ENCODE data around the gene DCAKD. TPM values are rescaled to one million over a fixed set of nuclear protein-coding genes. Genes with fewer than 3 reads are reported as not detected.
"Not testable (repeated sequence)": the region's sequence is repeated elsewhere in the genome, so short reads cannot be mapped to it uniquely, and the experiment has no call there.

DCAKD gene
- total RNA-seq, 5 donors from 2014 or later (not counting 1 experiment from before 2014, with no cell fraction given) = 18.7 to 40.7 (median 29.7) TPM

DNA sequence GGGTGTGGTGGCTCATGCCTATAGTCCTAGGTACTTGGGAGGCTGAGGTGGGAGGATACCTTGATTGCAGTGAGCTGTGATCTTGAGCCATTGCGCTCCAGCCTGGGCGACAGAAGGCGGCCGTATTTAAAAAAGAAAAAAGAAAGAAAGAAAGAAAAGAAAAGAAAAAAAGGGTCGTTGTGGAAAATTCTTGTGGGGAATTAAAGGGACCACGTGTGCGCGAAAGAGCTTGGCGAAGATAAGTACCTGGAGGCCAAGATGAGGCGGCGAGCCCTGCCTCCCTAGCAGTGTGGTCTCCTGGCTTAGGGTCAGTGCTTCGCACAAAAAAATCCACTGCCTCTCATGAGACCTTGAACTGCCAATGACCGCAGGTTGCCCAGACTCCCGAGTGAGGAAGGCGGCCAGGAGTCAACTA, 9.0 kb upstream of the DCAKD start:
- Mint-ChIP-seq H3K4me1 (peaks cover 37 to 61% (median 55%) of the 10 kb centered on the region in 3 donors), H3K9me3 (no peaks in the 10 kb centered on the region), H3K4me3 (peak overlapping the region; percentile 85 to 100 (median 97)), H3K36me3 (no peaks in the 10 kb centered on the region), H3K27ac (peak overlapping the region; percentile 100), H3K27me3 (no peaks in the 10 kb centered on the region)
- Histone ChIP-seq H3K27me3 (replicated peaks in 1 of 2; ENCODE audit: control insufficient read depth in 2 of 2, extremely low read depth in 1 of 2, insufficient read depth in 2 of 2, low read length in 1 of 2) (peaks cover 0 to 3% of the 10 kb centered on the region in 2 experiments), H3K4me3 (ENCODE audit: control insufficient read depth in 1 of 2, extremely low read depth in 1 of 2, low read length in 1 of 2) (peak overlapping the region; percentile 93 to 98), H3K4me1 (ENCODE audit: control insufficient read depth in 1 of 2, extremely low read depth in 1 of 2, insufficient read depth in 2 of 2, low read length in 2 of 2) (peaks cover 14 to 42% of the 10 kb centered on the region in 2 experiments), H3K9me3 (no peaks in the 10 kb centered on the region), H3K27ac (ENCODE audit: low read length) (peak overlapping the region; percentile 81), H3K36me3 (ENCODE audit: control insufficient read depth in 2 of 2, extremely low read depth in 1 of 2, insufficient read depth in 1 of 2, low read length in 1 of 2) (peaks cover 2 to 10% of the 10 kb centered on the region in 2 donors)
- DNase-seq = no peak
- 9% methylated on average over 15 of the region's 15 CpGs for WGBS (ENCODE audit: insufficient coverage)
- ChIA-PET CTCF (interaction anchor here in 1 of 2 donors (1.3 kb wide), 2 partner anchors 75 to 91 kb away, joined by 6 to 12 read pairs; partner anchors contain the start of gene ACBD4), POLR2A (interaction anchor here in 1 of 2 donors (0.5 to 1.3 kb wide), 4 partner anchors 14 to 893 kb away, joined by 3 to 7 read pairs (median 4); partner anchors contain the start of gene HEXIM1)
- ATAC-seq (replicated peaks in 1 of 4) = no peak

DNA sequence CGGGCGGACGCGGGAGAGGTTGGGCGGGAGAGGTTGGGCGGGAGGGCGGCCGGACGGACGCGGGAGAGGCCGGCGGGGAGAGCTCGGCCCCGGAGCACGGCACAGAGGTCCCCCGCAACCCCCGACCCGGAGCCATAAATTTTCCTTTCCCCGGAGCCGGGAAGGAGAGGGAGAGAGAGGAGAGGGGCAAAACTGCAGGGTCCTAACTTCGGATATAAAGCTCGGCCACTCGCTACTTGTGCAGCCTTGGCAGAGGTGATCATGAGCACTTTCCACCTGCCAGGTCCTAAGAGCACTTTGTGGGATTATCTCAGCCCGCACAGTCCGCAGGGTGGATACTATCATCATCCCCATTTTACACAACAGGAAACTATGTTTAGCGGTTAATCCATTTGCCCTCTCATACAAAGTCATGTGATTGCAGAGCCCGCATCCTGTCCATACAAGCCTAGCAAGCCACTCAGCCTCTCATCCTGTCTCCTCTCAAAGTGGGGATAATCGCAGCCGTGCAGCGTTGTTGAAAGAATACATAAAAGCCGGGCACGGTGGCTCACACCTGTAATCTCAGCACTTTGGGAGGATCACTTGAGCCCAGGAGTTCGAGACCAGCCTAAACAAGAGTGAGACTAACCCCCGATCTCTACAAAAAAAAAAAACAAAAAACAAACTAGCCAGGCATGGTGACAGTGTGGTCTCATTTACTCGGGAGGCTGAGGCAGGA, 780 bp upstream of the DCAKD start:
- no peaks in the 10 kb centered on the region for H3K27me3 ChIP-seq (replicated peaks in 1 of 2; ENCODE audit: control insufficient read depth in 2 of 2, extremely low read depth in 1 of 2, insufficient read depth in 2 of 2, low read length in 1 of 2)
- ChIA-PET POLR2A (interaction anchor here in 1 of 2 donors (0.6 kb wide), 1 partner anchor 96 kb away, joined by 10 read pairs; the partner anchor contains the start of gene HEXIM1), CTCF (no interaction called here)
- no peaks in the 10 kb centered on the region for H3K27me3 Mint-ChIP-seq
- H3K4me1 Mint-ChIP-seq = peaks cover 31 to 39% (median 37%) of the 10 kb centered on the region in 3 donors
- H3K4me1 ChIP-seq (ENCODE audit: control insufficient read depth in 1 of 2, extremely low read depth in 1 of 2, insufficient read depth in 2 of 2, low read length in 2 of 2) = peaks cover 12 to 42% of the 10 kb centered on the region in 2 experiments
- H3K4me3 Mint-ChIP-seq = peak overlapping the region; percentile 69 to 84 (median 78)
- H3K27ac ChIP-seq (ENCODE audit: low read length) = peak overlapping the region; percentile 40
- H3K27ac Mint-ChIP-seq = peak overlapping the region; percentile 92 to 94
- H3K4me3 ChIP-seq (ENCODE audit: control insufficient read depth in 1 of 2, extremely low read depth in 1 of 2, low read length in 1 of 2) = peak overlapping the region; percentile 42 to 54
- no peaks in the 10 kb centered on the region for H3K36me3 Mint-ChIP-seq
- no peaks in the 10 kb centered on the region for H3K9me3 ChIP-seq
- DNase-seq = peak; percentile 12 to 67 (median 38)
- no peaks in the 10 kb centered on the region for H3K9me3 Mint-ChIP-seq
- ATAC-seq (replicated peaks in 1 of 4) = peak; percentile 4 to 49 (median 26)
- H3K36me3 ChIP-seq (ENCODE audit: control insufficient read depth in 2 of 2, extremely low read depth in 1 of 2, insufficient read depth in 1 of 2, low read length in 1 of 2) = peaks cover 2 to 8% of the 10 kb centered on the region in 2 donors
- WGBS (ENCODE audit: insufficient coverage) = 3% methylated on average over 18 of the region's 36 CpGs

DNA sequence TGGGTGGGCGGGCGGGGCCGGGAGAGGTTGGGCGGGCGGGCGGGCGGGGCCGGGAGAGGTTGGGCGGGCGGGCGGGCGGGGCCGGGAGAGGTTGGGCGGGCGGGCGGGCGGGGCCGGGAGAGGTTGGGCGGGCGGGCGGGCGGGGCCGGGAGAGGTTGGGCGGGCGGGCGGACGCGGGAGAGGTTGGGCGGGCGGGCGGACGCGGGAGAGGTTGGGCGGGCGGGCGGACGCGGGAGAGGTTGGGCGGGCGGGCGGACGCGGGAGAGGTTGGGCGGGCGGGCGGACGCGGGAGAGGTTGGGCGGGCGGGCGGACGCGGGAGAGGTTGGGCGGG, 254 bp upstream of the DCAKD start:
- H3K9me3 Mint-ChIP-seq; H3K36me3 Mint-ChIP-seq; H3K4me3 ChIP-seq (ENCODE audit: control insufficient read depth in 1 of 2, extremely low read depth in 1 of 2, low read length in 1 of 2); H3K27me3 ChIP-seq (replicated peaks in 1 of 2; ENCODE audit: control insufficient read depth in 2 of 2, extremely low read depth in 1 of 2, insufficient read depth in 2 of 2, low read length in 1 of 2); CTCF ChIA-PET; H3K36me3 ChIP-seq (ENCODE audit: control insufficient read depth in 2 of 2, extremely low read depth in 1 of 2, insufficient read depth in 1 of 2, low read length in 1 of 2); H3K9me3 ChIP-seq; H3K27me3 Mint-ChIP-seq; ATAC-seq (replicated peaks in 1 of 4); H3K27ac ChIP-seq (ENCODE audit: low read length); H3K27ac Mint-ChIP-seq; DNase-seq: not testable (repeated sequence)
- POLR2A ChIA-PET = interaction anchor here in 1 of 2 donors (0.6 kb wide), 1 partner anchor 96 kb away, joined by 10 read pairs; the partner anchor contains the start of gene HEXIM1
- Mint-ChIP-seq H3K4me3 (peak overlapping the region in 1 of 3 donors; percentile 69), H3K4me1 (peaks cover 31 to 43% (median 41%) of the 10 kb centered on the region in 3 donors)
- H3K4me1 ChIP-seq (ENCODE audit: control insufficient read depth in 1 of 2, extremely low read depth in 1 of 2, insufficient read depth in 2 of 2, low read length in 2 of 2) = peaks cover 12 to 42% of the 10 kb centered on the region in 2 experiments
- no CpG with 5 or more reads among the region's 54 CpGs for WGBS (ENCODE audit: insufficient coverage)

DNA sequence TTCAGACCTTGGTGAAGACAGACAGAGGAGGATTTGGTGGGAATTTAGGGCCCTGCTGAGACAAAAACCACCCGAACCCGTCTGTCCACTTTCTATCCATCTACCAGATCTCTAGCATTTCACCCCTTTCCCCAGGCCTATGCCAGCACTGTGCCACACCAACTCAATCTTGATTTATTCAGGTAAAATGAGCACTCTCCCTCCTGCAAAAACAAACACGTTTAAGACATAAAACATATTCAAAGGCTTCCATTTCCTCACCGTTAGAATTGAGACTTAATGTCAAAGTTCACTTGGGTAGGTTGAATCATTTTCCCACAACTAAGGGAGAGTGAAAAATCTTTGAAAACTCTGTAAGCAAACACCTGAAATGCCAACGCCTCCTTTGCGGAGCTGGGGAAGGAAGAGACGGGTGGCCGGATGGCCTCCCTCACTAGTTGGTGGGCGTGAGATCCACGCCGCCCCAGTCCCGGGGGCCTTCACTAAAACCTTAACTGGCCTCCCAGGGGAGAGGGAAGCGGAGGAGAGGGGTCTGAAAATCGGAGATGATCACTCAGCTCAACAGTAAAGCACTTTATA, 862 bp downstream of the DCAKD start:
- POLR2A ChIA-PET = interaction anchor here in 1 of 2 donors (0.6 kb wide), 1 partner anchor 10 kb away, joined by 4 read pairs; no protein-coding TSS in a partner anchor
- Histone ChIP-seq H3K4me3 (ENCODE audit: control insufficient read depth in 1 of 2, extremely low read depth in 1 of 2, low read length in 1 of 2) (peak overlapping the region; percentile 76 to 81), H3K27ac (ENCODE audit: low read length) (peak overlapping the region; percentile 85), H3K36me3 (ENCODE audit: control insufficient read depth in 2 of 2, extremely low read depth in 1 of 2, insufficient read depth in 1 of 2, low read length in 1 of 2) (peaks cover 1 to 7% of the 10 kb centered on the region in 2 donors), H3K9me3 (no peaks in the 10 kb centered on the region), H3K4me1 (ENCODE audit: control insufficient read depth in 1 of 2, extremely low read depth in 1 of 2, insufficient read depth in 2 of 2, low read length in 2 of 2) (peaks cover 12 to 41% of the 10 kb centered on the region in 2 experiments), H3K27me3 (replicated peaks in 1 of 2; ENCODE audit: control insufficient read depth in 2 of 2, extremely low read depth in 1 of 2, insufficient read depth in 2 of 2, low read length in 1 of 2) (no peaks in the 10 kb centered on the region)
- WGBS (ENCODE audit: insufficient coverage) = 8% methylated on average over 3 of the region's 14 CpGs
- H3K36me3 Mint-ChIP-seq = no peaks in the 10 kb centered on the region
- CTCF ChIA-PET = interaction anchor here (0.5 to 1.3 kb wide), 4 partner anchors 28 to 267 kb away, joined by 3 to 10 read pairs (median 4); no protein-coding TSS in a partner anchor
- no peaks in the 10 kb centered on the region for H3K27me3 Mint-ChIP-seq
- peaks cover 28 to 47% (median 45%) of the 10 kb centered on the region in 3 donors for H3K4me1 Mint-ChIP-seq
- no peaks in the 10 kb centered on the region for H3K9me3 Mint-ChIP-seq
- peak overlapping the region; percentile 86 to 92 (median 87) for H3K4me3 Mint-ChIP-seq
- ATAC-seq (replicated peaks in 1 of 4) = peak in 3 of 4 experiments; percentile 7 to 15 (median 13)
- peak in 19 of 35 experiments; percentile 2 to 55 (median 12) for DNase-seq
- peak overlapping the region; percentile 98 for H3K27ac Mint-ChIP-seq

GRCh38 chr17:45048795-45049563, 2.5 kb downstream of the DCAKD start:
- H3K4me1 ChIP-seq (ENCODE audit: control insufficient read depth in 1 of 2, extremely low read depth in 1 of 2, insufficient read depth in 2 of 2, low read length in 2 of 2) = peaks cover 12 to 44% of the 10 kb centered on the region in 2 experiments
- DNase-seq = no peak
- H3K27ac ChIP-seq (ENCODE audit: low read length) = peak overlapping the region; percentile 39
- H3K9me3 ChIP-seq = no peaks in the 10 kb centered on the region
- no peak overlapping the region for H3K4me3 ChIP-seq (ENCODE audit: control insufficient read depth in 1 of 2, extremely low read depth in 1 of 2, low read length in 1 of 2)
- Mint-ChIP-seq H3K27me3 (no peaks in the 10 kb centered on the region), H3K9me3 (no peaks in the 10 kb centered on the region), H3K4me3 (peak overlapping the region in 2 of 3 donors; percentile 87 to 92), H3K36me3 (no peaks in the 10 kb centered on the region), H3K27ac (peak overlapping the region; percentile 73 to 98), H3K4me1 (peaks cover 29 to 47% (median 43%) of the 10 kb centered on the region in 3 donors)
- no CpG with 5 or more reads among the region's 8 CpGs for WGBS (ENCODE audit: insufficient coverage)
- H3K36me3 ChIP-seq (ENCODE audit: control insufficient read depth in 2 of 2, extremely low read depth in 1 of 2, insufficient read depth in 1 of 2, low read length in 1 of 2) = no peaks in the 10 kb centered on the region
- ATAC-seq (replicated peaks in 1 of 4) = no peak
- ChIA-PET CTCF (interaction anchor here (0.6 to 0.7 kb wide), 6 partner anchors 16 to 365 kb away, joined by 3 to 7 read pairs (median 5); no protein-coding TSS in a partner anchor), POLR2A (interaction anchor here (0.6 to 1.0 kb wide), 6 partner anchors 9 to 1688 kb away, joined by 4 to 10 read pairs (median 5); partner anchors contain the start of gene HEXIM1 (in 1 of the 2))
- H3K27me3 ChIP-seq (replicated peaks in 1 of 2; ENCODE audit: control insufficient read depth in 2 of 2, extremely low read depth in 1 of 2, insufficient read depth in 2 of 2, low read length in 1 of 2) = no peaks in the 10 kb centered on the region
